HAP-1 (cell line): ENCODE data around the gene ARHGAP24.
"Not testable (repeated sequence)": the region's sequence is repeated elsewhere in the genome, so short reads cannot be mapped to it uniquely, and the experiment has no call there.

Experiments
- DNase-seq, 2 experiments: peaks; one replicate each; pipeline ENCODE4 v3.0.0-alpha.2; 2016 to 2020; ENCODE audit warnings: low spot score in 2 of 2
- H3K27me3 ChIP-seq: fragments of 250-450 bp; sonication (Bioruptor Pico); 2 replicates; pipeline ENCODE4 v1.5.1; 2020; ENCODE audit warnings: low read depth, mild to moderate bottlenecking, moderate library complexity
- H3K36me3 ChIP-seq: fragments of 250-450 bp; sonication (Bioruptor Pico); replicated peaks from 2 replicates; pipeline ENCODE4 v1.5.1; 2020; ENCODE audit warnings: mild to moderate bottlenecking
- H3K4me1 ChIP-seq: fragments of 250-450 bp; sonication (Bioruptor Pico); 2 replicates; pipeline ENCODE4 v1.5.1; 2020; ENCODE audit warnings: mild to moderate bottlenecking
- H3K4me3 ChIP-seq: fragments of 250-450 bp; sonication (Bioruptor Pico); 2 replicates; pipeline ENCODE4 v1.5.1; 2020; ENCODE audit warnings: mild to moderate bottlenecking, moderate library complexity
- H3K9me3 ChIP-seq: fragments of 250-450 bp; sonication (Bioruptor Pico); 2 replicates; pipeline ENCODE4 v1.5.1; 2020; ENCODE audit warnings: mild to moderate bottlenecking, moderate library complexity
- in situ Hi-C: fragments of 300-500 bp; cut with MboI; formaldehyde crosslinking; loops from 3 replicates; pipeline ENCODE4 v1.14.3; 2020; ENCODE audit warnings: low sequenced_read_pairs, inconsistent platforms, mixed read lengths

ARHGAP24 gene

DNA sequence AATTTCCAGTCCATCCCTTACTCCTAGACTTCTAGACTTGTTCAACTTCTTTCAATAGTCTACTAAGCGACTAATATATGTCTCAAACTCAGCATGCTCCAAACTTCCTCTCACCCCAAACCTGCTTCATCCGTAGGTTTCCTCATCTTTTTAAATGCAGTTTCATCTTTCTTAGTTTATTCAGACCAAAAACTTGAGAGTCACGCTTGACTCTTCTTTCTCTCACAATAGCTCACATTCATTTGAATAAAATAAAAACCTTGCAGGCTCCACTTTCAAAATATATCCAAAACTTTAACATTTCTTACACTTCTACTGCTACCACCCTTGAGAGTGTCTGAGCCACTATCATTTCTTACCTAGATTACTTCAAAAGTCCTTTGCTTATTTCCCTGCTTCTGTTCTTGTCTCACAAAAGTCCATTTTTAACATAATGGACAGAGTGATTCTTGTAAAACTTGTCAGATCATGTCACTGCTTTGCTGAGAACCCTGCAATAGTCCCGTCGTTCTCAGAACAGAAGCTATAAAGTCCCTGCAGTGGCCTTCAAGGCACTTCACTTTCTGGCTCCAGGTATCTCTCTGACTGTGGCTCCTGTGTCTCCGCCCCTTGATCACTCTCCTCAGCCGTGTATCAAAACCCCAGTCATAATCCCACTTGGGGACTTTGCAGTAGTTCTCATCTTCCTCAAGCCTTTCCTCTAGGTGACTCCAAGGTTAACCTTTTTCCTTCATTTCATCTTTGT is 167.6 kb downstream of the ARHGAP24 start:
- Histone ChIP-seq H3K27me3 (no peaks in the 10 kb centered on the region), H3K9me3 (no peaks in the 10 kb centered on the region)
- in situ Hi-C loops = no loop called here

DNA sequence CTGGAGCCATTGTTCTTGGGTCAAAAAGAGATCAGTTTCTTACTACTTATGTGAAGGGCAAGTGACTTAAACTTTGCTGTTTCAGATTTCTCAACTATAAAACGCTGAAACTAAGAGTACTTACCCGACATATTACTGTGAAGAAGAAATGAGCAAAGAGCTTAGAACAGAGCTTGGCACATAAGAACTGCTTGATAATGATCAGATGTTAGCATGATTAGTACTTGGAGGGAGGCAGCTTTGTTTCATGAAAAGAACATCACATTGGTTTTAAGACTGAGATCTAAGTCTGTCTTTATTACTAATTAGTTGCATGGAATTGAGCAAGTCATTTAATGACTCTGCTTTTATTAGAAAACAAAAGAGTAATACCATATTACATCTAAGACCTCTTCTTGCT is 169.1 kb downstream of the ARHGAP24 start:
- Histone ChIP-seq H3K9me3 (no peaks in the 10 kb centered on the region), H3K27me3 (no peaks in the 10 kb centered on the region), H3K4me3 (no peak overlapping the region), H3K4me1 (no peaks in the 10 kb centered on the region), H3K36me3 (no peaks in the 10 kb centered on the region)
- in situ Hi-C loops = no loop called here
- DNase-seq = no peak

More for the DNA sequence above, 167.6 kb downstream of the ARHGAP24 start:
- Histone ChIP-seq H3K36me3 (no peaks in the 10 kb centered on the region), H3K4me3 (no peak overlapping the region), H3K4me1 (no peaks in the 10 kb centered on the region)
- no peak for DNase-seq

DNA sequence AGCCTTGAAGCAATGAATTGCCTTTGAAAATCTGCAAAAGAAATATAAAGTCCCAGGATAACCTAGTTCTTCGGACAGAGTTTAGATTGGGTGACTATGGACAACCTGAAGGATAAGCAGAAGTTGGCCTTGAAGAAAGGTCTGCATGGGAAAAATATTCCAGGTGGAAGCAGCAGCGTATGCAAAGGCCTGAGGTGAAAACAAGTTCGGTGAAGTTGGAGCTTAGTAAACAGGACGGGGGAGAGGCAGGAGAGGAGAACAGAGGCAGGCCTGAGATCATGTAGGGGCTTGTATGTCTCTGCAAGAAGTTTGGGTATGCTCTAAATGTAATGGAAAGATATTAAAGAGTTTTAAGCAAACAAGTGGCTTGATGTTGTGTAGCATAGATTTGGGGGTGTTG is 176.0 kb downstream of the ARHGAP24 start:
- Histone ChIP-seq H3K36me3 (no peaks in the 10 kb centered on the region), H3K27me3 (no peaks in the 10 kb centered on the region), H3K9me3 (no peaks in the 10 kb centered on the region), H3K4me1 (no peaks in the 10 kb centered on the region), H3K4me3 (no peak overlapping the region)
- DNase-seq = no peak
- in situ Hi-C loops = no loop called here

DNA sequence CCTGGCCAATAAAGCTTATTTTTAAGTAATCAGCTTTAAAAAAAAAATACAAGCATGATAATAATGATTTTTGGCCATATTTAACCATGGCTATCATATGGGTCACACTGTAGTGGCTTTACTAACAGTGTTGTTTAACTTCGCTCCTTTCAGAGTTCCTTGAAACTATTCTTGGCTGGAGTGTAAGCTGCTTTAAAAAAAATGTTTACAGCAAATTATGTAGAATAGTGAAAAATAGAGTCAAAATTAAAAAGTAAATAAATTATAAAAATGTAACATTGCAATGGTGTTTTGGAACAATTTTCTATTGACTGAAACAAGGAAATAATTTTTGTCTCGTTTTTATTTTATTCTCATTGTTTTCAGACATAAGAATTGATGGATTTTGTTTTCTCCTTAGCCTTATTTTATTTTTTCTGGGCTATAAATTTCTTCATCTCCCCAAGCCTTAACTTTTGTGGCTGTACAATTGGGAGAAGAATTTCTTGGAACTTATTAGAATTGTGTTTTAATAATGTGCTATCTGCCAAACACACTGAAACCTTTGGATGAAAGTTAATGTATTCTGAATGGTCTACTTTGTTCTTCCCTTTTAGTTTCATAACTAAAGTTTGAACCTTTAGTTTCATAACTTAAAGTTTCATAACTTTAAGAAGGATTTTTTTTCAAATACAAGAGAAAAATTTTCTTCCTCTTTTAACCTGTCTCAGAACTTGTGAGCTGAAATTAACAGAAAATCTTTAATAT is 182.0 kb downstream of the ARHGAP24 start:
- H3K4me3 ChIP-seq = no peak overlapping the region
- DNase-seq = no peak
- no peaks in the 10 kb centered on the region for H3K36me3 ChIP-seq
- no peaks in the 10 kb centered on the region for H3K4me1 ChIP-seq
- no peaks in the 10 kb centered on the region for H3K27me3 ChIP-seq
- in situ Hi-C loops = no loop called here
- no peaks in the 10 kb centered on the region for H3K9me3 ChIP-seq

DNA sequence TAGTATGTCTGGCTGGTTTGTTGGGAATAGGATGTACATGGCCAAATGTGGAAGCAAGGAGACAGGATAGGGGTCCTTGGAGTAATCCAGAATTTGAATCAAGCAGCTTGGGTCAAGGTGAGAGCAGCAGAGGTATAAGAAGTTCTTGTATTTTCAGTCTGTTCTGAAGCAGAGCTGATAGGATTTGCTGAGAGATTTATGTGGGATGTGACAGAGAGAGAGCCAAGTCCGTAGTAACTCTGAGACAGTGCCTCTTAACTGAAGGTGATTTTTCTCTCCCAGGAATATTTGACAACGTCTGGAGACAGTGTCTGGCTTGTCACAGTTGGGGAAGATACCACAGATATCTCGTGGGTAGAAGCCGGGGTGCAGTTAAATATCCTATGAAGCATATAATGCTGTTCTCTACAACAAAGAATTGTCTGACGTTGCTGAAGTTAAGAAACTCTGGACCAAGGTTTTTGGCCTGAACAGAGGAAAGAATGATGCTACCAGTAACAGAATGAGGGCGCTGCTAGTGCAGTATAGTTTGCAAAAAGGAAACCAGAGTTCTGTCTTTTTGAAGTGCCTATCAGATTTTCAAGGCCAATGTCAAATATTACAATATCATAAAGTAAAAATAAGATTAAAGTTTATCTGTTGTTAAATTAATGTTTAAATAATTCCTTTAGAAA is 184.0 kb downstream of the ARHGAP24 start:
- Histone ChIP-seq H3K4me1 (no peaks in the 10 kb centered on the region), H3K27me3 (no peaks in the 10 kb centered on the region), H3K9me3 (no peaks in the 10 kb centered on the region), H3K36me3 (no peaks in the 10 kb centered on the region), H3K4me3 (no peak overlapping the region)
- DNase-seq = no peak
- in situ Hi-C loops = no loop called here

DNA sequence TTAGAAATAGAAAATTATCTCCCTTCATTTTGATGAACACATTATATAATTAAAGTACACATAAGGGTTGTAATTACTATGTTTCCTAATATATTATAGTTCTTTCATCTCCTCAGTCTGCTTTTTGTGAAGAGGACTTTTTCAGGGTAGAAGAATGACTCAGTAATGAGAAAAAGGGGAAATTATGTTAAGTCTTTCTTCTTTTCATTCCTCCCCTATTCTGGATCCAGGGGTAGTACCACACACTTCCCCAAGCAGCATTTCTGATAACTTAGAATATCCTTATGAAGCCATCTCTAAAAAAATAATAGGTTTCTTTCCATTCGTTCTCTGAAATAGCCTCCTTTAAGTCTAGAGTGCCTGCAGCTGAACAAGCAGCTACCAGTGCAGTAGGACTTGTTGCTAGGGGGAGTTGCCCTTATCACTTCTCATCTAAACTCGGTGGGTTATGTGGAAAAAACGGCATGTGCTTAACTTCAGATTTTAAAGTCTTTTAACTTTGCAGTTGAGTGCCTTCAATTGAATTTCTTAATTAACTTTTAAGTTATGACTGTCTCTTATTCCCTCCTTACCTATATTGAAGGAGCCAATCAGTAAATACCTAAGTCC is 184.8 kb downstream of the ARHGAP24 start:
- in situ Hi-C loops = no loop called here
- DNase-seq = no peak
- no peaks in the 10 kb centered on the region for H3K36me3 ChIP-seq
- no peaks in the 10 kb centered on the region for H3K4me1 ChIP-seq
- H3K4me3 ChIP-seq = no peak overlapping the region
- H3K27me3 ChIP-seq = no peaks in the 10 kb centered on the region
- no peaks in the 10 kb centered on the region for H3K9me3 ChIP-seq

- H3K4me1 ChIP-seq, DNase-seq, in situ Hi-C loops, H3K27me3 ChIP-seq, H3K36me3 ChIP-seq, H3K4me3 ChIP-seq, H3K9me3 ChIP-seq: not testable (repeated sequence)
Observed at GRCh38 chr4:85666625-85667024, 191.7 kb downstream of the ARHGAP24 start.

DNA sequence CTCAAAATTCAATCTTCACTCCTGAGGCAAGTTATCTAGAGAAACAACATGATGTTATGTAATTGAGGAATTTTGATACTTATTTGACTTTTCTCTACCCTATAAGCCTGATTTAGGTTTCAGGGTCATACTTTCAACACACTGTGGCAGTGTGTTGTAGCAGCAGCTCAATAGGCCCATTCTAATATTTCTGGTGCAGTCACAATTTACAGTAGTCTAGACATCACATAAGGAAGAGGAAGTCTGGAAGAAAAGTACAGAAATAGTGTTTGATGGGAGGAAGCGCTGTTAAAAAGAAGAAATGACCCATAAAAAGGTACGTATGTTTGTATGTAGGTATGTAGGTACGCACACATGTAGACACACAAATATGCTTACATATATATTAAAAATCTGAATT is 194.3 kb downstream of the ARHGAP24 start:
- no peaks in the 10 kb centered on the region for H3K9me3 ChIP-seq
- no peaks in the 10 kb centered on the region for H3K36me3 ChIP-seq
- H3K4me3 ChIP-seq = no peak overlapping the region
- in situ Hi-C loops = no loop called here
- H3K27me3 ChIP-seq = no peaks in the 10 kb centered on the region
- DNase-seq = no peak
- no peaks in the 10 kb centered on the region for H3K4me1 ChIP-seq

DNA sequence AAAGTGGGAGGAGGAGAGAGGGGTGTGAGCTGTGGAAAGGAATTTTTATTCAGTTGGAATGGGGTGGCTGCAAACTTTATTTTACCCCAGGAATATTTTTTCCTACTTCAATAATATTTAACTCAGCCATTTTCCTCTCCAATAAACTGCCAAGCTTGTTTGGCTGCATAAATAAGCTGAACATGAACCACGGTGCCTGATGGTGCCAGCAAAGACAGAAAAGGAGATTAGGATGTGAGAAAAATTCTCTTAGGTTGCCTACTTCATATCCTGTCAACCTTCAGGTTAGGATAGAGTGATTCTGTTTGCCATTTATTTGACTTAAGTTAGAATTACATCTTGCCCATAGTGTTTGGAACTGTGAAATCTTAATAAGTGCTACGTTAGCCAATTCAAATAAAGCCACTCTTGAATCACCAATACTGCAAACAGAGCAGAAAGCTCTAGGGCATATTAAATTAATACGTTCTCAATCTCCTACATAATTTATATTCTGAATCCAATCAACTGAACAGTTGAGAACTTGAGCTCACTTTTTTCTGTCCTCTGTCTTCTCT is 195.1 kb downstream of the ARHGAP24 start:
- Histone ChIP-seq H3K27me3 (no peaks in the 10 kb centered on the region), H3K4me1 (no peaks in the 10 kb centered on the region; the same call in 1 of the 2 replicates), H3K9me3 (no peaks in the 10 kb centered on the region), H3K4me3 (no peak overlapping the region), H3K36me3 (no peaks in the 10 kb centered on the region)
- in situ Hi-C loops = no loop called here
- no peak for DNase-seq

GRCh38 chr4:85671120-85671519 is 196.2 kb downstream of the ARHGAP24 start:
- Histone ChIP-seq H3K36me3 (no peaks in the 10 kb centered on the region), H3K9me3 (no peaks in the 10 kb centered on the region), H3K4me1 (peaks cover 7% of the 10 kb centered on the region), H3K27me3 (no peaks in the 10 kb centered on the region), H3K4me3 (no peak overlapping the region)
- in situ Hi-C loops = no loop called here
- DNase-seq = no peak

GRCh38 chr4:85672116-85672515 is 197.2 kb downstream of the ARHGAP24 start:
- in situ Hi-C loops = no loop called here
- Histone ChIP-seq H3K4me3 (no peak overlapping the region), H3K27me3 (no peaks in the 10 kb centered on the region), H3K9me3 (no peaks in the 10 kb centered on the region), H3K36me3 (no peaks in the 10 kb centered on the region), H3K4me1 (peaks cover 7% of the 10 kb centered on the region)
- DNase-seq = no peak

DNA sequence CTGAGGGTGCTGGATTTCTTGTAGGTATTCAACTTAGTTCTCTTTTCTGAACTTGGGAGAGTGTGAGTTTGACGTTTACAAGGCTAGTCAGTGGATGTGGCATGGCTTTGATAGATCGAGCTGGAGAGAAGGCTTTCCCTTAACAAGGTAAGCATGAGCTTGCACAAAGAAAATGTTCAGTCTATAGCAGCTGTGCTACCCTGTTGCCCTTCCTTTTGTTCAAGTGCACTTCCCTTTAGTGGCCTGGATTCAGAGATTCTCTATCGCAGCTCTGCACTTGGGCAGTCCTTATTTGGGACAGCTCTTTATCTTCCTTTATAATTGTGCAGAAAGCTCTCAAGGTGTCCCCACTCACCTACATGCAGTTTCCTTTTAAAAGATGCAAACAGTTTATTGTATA is 198.0 kb downstream of the ARHGAP24 start:
- Histone ChIP-seq H3K4me3 (no peak overlapping the region), H3K9me3 (no peaks in the 10 kb centered on the region), H3K36me3 (no peaks in the 10 kb centered on the region), H3K4me1 (peaks cover 7% of the 10 kb centered on the region), H3K27me3 (no peaks in the 10 kb centered on the region)
- DNase-seq = no peak
- in situ Hi-C loops = no loop called here

DNA sequence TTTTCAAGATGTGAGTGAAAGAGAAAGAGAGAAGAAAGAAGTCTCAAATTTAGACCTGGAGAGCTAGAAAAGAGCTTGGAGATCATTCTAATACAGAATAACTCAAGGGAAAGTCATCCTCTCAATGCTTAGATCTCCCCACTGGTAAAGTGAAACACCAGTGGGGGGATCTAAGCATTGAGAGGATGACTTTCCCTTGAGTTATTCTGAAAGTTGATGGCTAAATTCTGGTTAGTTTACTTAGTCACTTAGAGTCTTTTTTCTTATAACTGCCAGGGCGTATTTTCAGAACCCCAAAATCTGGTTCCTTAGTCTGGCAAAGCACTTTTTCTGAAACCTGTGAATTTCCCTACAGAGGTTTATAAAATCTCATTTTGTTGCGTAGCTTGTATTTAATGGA is 198.6 kb downstream of the ARHGAP24 start:
- in situ Hi-C loops = no loop called here
- Histone ChIP-seq H3K9me3 (no peaks in the 10 kb centered on the region), H3K4me1 (peaks cover 7% of the 10 kb centered on the region), H3K4me3 (no peak overlapping the region), H3K36me3 (no peaks in the 10 kb centered on the region), H3K27me3 (no peaks in the 10 kb centered on the region)
- DNase-seq = no peak
